ENCODE results near the gene IL17RC.

IL17RC gene

DNA sequence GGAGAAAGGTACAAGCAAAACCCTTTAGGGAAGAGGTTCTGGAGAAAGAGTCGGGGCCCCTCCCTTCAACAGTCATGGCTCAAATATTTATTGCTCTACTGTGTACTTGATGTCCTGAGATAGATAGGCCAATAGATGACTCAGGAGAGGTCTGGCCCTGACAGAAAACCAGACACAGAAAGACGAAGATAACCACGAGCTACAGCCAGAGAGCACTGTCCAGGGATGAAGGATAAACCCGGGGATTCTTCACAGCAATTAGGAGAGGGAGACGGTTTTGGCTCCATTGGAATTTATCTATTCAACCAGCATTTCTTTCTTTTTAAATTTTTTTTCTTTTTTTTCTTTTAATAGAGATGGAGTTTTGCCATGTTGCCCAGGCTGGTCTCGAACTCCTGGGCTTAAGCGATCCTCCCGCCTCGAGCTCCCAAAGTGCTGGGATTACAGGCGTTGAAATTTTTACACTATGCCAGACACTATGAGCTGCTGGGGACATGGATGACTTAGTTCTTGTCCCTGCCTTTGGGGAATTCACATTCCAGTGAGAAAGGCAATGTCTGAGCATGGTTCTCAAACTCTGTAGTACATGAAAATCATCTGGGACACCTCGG is 32.2 kb upstream of the IL17RC start:
- H3K9me3 ChIP-seq (ENCODE audit: control insufficient read depth, insufficient read depth, low read length): no peaks in the 10 kb centered on the region
- H3K9me2 ChIP-seq (replicated peaks; ENCODE audit: control insufficient read depth, low read length): no peaks in the 10 kb centered on the region
- H3K36me3 ChIP-seq (ENCODE audit: control insufficient read depth, low read length): no peaks in the 10 kb centered on the region
- peaks cover 2% of the 10 kb centered on the region; the same call in 1 of the 2 replicates for H3K27me3 ChIP-seq (ENCODE audit: control insufficient read depth, low read length)
- no peaks in the 10 kb centered on the region for H3K79me2 ChIP-seq (ENCODE audit: control insufficient read depth, low read length)
- H3K27ac ChIP-seq (ENCODE audit: low read depth, low read length): no peak overlapping the region
- no peaks in the 10 kb centered on the region for H3F3A ChIP-seq (ENCODE audit: control insufficient read depth, insufficient read depth)
- H3K4me3 ChIP-seq (ENCODE audit: low read length): no peak overlapping the region
- no peaks in the 10 kb centered on the region for H3K4me1 ChIP-seq (ENCODE audit: control insufficient read depth, low read length)
- H3K4me2 ChIP-seq (ENCODE audit: low read length): no peak overlapping the region
- TF ChIP-seq EZH2phosphoT487 (IDR thresholded peaks at IDR 0.05; ENCODE audit: borderline replicate concordance, low read length): no peak
- TF ChIP-seq, protein P1, sequence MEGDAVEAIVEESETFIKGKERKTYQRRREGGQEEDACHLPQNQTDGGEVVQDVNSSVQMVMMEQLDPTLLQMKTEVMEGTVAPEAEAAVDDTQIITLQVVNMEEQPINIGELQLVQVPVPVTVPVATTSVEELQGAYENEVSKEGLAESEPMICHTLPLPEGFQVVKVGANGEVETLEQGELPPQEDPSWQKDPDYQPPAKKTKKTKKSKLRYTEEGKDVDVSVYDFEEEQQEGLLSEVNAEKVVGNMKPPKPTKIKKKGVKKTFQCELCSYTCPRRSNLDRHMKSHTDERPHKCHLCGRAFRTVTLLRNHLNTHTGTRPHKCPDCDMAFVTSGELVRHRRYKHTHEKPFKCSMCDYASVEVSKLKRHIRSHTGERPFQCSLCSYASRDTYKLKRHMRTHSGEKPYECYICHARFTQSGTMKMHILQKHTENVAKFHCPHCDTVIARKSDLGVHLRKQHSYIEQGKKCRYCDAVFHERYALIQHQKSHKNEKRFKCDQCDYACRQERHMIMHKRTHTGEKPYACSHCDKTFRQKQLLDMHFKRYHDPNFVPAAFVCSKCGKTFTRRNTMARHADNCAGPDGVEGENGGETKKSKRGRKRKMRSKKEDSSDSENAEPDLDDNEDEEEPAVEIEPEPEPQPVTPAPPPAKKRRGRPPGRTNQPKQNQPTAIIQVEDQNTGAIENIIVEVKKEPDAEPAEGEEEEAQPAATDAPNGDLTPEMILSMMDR (IDR thresholded peaks at IDR 0.05; ENCODE audit: low read depth, low read length, poor library complexity, severe bottlenecking): no peak
- H4K20me1 ChIP-seq (ENCODE audit: control insufficient read depth, insufficient read depth, low read depth, low read length): no peaks in the 10 kb centered on the region

DNA sequence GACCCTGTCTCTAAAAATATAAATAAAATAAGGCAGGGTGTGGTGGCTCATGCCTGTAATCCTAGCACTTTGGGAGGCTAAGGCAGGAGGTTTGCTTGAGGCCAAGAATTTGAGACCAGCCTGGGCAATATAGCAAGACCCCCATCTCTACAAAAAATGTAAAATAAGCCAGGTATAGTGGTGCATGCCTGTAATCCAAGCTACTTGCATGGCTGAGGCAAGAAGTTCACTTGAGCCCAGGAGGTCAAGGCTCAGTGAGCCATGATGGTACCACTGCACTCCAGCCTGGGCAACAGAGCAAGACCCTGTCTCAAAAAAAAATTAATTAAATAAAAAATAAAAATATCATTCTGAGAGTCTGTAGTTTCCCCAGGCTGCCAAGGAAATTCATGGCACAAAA is 30.6 kb upstream of the IL17RC start:
- Histone ChIP-seq H3K4me1 (ENCODE audit: control insufficient read depth, low read length) (peaks cover 5% of the 10 kb centered on the region), H3K4me3 (ENCODE audit: low read length) (no peak overlapping the region), H3K9me3 (ENCODE audit: control insufficient read depth, insufficient read depth, low read length) (no peaks in the 10 kb centered on the region), H3K36me3 (ENCODE audit: control insufficient read depth, low read length) (peaks cover 9% of the 10 kb centered on the region; the same call in 1 of the 2 replicates), H3K27ac (ENCODE audit: low read depth, low read length) (no peak overlapping the region), H3F3A (ENCODE audit: control insufficient read depth, insufficient read depth) (no peaks in the 10 kb centered on the region), H3K4me2 (ENCODE audit: low read length) (no peak overlapping the region), H3K9me2 (replicated peaks; ENCODE audit: control insufficient read depth, low read length) (no peaks in the 10 kb centered on the region), H4K20me1 (ENCODE audit: control insufficient read depth, insufficient read depth, low read depth, low read length) (no peaks in the 10 kb centered on the region), H3K27me3 (ENCODE audit: control insufficient read depth, low read length) (no peaks in the 10 kb centered on the region), H3K79me2 (ENCODE audit: control insufficient read depth, low read length) (peaks cover 10% of the 10 kb centered on the region)
- TF ChIP-seq, protein P1 (IDR thresholded peaks at IDR 0.05; ENCODE audit: low read depth, low read length, poor library complexity, severe bottlenecking): no peak
- TF ChIP-seq EZH2phosphoT487 (IDR thresholded peaks at IDR 0.05; ENCODE audit: borderline replicate concordance, low read length): no peak

DNA sequence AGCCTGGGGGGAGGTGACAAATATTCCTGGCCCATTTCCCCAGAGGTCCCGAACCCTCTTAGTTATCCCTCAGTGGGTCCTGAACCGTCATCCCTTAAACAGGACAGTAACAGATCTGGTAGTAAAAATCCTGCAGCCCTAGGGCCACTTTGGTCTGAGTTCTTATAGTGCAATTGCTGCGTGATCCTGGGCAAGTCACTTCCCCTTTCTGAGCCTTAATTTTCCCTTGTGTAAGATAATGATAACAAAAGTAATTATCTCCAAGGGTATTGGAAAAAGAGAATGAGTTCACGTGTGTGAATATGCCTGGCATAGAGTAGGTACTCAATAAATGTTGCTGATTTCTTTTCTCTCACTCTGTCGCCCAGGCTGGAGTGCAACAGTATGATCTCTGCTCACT is 29.4 kb upstream of the IL17RC start:
- peaks cover 21% of the 10 kb centered on the region for H3K79me2 ChIP-seq (ENCODE audit: control insufficient read depth, low read length)
- no peak for TF ChIP-seq EZH2phosphoT487 (IDR thresholded peaks at IDR 0.05; ENCODE audit: borderline replicate concordance, low read length)
- TF ChIP-seq, protein P1 (IDR thresholded peaks at IDR 0.05; ENCODE audit: low read depth, low read length, poor library complexity, severe bottlenecking): no peak
- no peaks in the 10 kb centered on the region for H3K9me3 ChIP-seq (ENCODE audit: control insufficient read depth, insufficient read depth, low read length)
- 0 out of 2 replicates have a peak, but pooled peaks cover 4% of the 10 kb centered on the region for H4K20me1 ChIP-seq (ENCODE audit: control insufficient read depth, insufficient read depth, low read depth, low read length)
- H3K9me2 ChIP-seq (replicated peaks; ENCODE audit: control insufficient read depth, low read length): no peaks in the 10 kb centered on the region
- peaks cover 9% of the 10 kb centered on the region for H3K4me1 ChIP-seq (ENCODE audit: control insufficient read depth, low read length)
- peaks cover 19% of the 10 kb centered on the region for H3K36me3 ChIP-seq (ENCODE audit: control insufficient read depth, low read length)
- H3K27ac ChIP-seq (ENCODE audit: low read depth, low read length): no peak overlapping the region
- H3F3A ChIP-seq (ENCODE audit: control insufficient read depth, insufficient read depth): 0 out of 2 replicates have a peak, but pooled peaks cover 2% of the 10 kb centered on the region
- no peak overlapping the region for H3K4me3 ChIP-seq (ENCODE audit: low read length)
- H3K4me2 ChIP-seq (ENCODE audit: low read length): no peak overlapping the region
- no peaks in the 10 kb centered on the region for H3K27me3 ChIP-seq (ENCODE audit: control insufficient read depth, low read length)
